ENCODE measurements around the gene E2F2.

Gene E2F2

DNA sequence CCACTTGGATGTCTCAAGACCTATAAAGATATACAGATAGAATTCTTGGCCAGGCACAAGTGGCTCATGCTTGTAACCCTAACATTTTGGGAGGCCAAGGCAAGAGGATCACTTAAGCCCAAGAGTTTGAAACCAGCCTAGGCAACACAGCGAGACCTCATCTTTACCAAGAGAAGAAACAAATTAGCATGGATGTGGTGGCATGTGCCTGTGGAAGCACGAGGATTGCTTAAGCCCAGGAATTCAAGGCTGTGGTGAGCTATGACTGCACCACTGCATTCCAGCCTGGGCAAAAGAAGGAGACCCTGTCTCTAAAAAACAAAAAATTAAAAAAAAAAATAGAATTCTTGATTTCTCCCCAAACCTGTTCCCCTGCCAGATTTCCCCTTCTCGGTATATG lies 55.4 kb downstream of the E2F2 start:
- peak overlapping the region; percentile 65 for H3K27ac ChIP-seq
- TF ChIP-seq ZFX (IDR thresholded peaks at IDR 0.05): no peak
- TF ChIP-seq, protein P1, sequence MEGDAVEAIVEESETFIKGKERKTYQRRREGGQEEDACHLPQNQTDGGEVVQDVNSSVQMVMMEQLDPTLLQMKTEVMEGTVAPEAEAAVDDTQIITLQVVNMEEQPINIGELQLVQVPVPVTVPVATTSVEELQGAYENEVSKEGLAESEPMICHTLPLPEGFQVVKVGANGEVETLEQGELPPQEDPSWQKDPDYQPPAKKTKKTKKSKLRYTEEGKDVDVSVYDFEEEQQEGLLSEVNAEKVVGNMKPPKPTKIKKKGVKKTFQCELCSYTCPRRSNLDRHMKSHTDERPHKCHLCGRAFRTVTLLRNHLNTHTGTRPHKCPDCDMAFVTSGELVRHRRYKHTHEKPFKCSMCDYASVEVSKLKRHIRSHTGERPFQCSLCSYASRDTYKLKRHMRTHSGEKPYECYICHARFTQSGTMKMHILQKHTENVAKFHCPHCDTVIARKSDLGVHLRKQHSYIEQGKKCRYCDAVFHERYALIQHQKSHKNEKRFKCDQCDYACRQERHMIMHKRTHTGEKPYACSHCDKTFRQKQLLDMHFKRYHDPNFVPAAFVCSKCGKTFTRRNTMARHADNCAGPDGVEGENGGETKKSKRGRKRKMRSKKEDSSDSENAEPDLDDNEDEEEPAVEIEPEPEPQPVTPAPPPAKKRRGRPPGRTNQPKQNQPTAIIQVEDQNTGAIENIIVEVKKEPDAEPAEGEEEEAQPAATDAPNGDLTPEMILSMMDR (conservative IDR thresholded peaks at IDR 0.05): no peak

DNA sequence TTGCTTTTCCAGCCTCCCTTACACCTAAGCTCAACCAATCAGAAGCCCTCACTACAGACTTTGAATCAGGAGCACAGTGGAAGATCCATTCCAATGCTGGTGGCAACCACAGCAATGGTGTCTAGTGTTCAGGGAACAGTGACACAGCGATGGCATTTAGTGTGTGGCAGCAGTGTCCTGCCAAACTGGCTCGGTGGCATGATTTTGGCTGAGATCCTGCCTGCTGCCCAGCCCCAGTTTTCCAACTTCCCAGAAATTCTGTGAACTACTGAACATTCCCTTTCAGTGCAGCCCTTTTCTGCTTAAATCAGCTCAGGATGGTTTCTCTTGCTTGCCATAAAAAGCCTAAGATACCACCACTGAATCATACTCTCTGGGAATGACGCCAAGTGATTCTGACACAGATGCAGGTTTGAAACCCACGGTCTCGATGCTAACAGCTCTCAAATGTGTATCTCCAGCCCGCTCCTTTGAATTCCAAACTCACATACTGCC lies 55.9 kb downstream of the E2F2 start:
- H3K27ac ChIP-seq: peak overlapping the region; percentile 65
- TF ChIP-seq, protein P1 (conservative IDR thresholded peaks at IDR 0.05): no peak
- no peak for TF ChIP-seq ZFX (IDR thresholded peaks at IDR 0.05)

DNA sequence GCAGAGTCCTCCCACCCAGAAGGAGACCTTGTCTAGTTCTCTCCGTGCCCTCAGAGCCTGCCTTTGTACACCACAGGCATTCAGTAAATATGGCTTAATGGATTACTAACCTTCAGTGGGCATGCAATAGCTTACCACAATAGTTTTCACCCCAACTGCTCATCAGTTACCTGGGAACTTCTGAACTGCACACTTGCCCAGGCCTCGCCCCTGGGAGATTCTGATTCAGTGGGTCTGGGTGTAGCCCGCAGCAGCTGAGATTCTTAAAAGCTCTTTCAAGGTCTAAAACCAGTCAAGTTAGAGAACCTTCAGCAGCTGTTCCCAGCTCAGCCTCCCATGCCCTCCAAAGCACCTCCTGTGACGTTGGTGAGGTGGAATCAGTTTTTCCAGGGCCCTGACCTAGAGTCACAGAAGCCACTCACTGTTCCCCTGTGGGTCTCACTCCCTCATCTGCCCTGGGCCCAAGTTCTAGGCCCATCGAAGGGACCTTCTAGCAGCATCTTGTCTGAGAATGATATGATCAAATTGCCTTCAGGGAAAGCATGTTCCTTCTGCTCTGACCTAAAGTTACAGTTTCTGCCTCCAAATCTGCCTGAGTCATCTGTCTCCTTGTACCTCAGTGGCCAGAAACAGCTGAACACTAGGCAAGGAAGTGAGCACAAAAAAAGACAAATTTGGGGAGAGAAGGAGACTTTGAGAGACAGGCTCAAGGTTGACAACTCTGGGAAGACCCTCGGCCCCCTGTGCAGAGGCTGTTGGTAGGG lies 57.8 kb downstream of the E2F2 start:
- TF ChIP-seq, protein P1 (conservative IDR thresholded peaks at IDR 0.05): no peak
- TF ChIP-seq ZFX (IDR thresholded peaks at IDR 0.05): no peak
- no peak overlapping the region for H3K27ac ChIP-seq

DNA sequence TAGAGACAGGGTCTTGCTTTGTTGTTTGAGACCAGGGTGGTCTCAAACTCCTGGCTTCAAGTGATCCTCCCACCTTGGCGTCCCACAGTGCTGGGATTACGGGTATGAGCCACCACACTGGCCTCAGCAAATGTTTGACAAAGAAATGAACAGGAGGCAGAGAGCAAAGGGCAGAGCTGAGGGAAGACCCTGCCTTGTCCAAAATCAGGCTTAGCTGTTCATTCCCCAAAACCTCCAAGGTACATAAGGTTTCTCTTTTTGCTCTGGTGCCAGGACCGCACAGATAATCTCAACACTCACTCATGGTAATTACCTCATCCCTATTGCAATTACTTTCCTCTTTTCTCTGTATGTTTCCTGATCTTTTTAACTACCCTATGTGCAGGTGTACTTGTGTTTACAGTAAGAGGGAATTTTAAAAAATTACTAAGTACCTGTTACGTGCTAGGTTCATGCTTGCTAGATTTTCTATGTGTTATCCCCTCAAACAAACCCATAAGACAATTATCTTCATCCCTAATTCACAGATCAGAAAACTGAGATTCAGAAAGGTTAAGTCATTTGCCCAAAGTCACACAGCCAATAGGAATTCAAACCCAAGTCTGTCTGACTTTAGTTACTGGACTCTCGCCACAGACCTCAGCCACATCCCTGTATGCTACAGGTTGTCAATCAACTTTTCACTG lies 58.5 kb downstream of the E2F2 start:
- H3K27ac ChIP-seq: no peak overlapping the region
- TF ChIP-seq, protein P1 (conservative IDR thresholded peaks at IDR 0.05): no peak
- no peak for TF ChIP-seq ZFX (IDR thresholded peaks at IDR 0.05)

DNA sequence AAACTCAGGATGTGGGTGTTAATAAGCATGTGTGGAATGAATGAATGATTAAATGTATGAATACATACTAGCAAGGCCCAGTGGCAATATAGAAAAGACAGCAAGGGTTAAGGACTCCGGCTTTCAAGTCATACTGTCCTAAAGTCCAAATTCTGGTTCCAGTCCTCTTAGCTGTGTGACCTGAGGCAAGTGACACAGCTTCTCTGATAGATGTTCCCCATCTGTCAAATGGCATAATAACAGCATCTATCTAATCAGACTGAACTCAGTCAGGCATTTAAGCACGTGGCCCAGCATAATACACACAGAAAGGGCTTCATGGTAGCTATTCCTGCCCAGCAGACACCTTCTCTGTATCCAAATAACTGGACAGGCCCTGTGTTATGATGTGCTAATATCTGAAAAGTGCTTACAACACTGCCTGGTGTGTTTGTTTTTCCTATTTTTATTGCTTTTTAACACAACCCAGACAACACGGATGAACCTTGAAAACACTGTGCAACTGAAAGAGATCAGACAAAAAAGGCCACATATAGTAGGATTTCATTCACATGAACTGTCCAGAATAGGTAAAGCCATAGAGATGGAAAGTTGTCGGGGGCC lies 59.5 kb downstream of the E2F2 start:
- no peak overlapping the region for H3K27ac ChIP-seq
- TF ChIP-seq, protein P1 (conservative IDR thresholded peaks at IDR 0.05): no peak
- no peak for TF ChIP-seq ZFX (IDR thresholded peaks at IDR 0.05)

DNA sequence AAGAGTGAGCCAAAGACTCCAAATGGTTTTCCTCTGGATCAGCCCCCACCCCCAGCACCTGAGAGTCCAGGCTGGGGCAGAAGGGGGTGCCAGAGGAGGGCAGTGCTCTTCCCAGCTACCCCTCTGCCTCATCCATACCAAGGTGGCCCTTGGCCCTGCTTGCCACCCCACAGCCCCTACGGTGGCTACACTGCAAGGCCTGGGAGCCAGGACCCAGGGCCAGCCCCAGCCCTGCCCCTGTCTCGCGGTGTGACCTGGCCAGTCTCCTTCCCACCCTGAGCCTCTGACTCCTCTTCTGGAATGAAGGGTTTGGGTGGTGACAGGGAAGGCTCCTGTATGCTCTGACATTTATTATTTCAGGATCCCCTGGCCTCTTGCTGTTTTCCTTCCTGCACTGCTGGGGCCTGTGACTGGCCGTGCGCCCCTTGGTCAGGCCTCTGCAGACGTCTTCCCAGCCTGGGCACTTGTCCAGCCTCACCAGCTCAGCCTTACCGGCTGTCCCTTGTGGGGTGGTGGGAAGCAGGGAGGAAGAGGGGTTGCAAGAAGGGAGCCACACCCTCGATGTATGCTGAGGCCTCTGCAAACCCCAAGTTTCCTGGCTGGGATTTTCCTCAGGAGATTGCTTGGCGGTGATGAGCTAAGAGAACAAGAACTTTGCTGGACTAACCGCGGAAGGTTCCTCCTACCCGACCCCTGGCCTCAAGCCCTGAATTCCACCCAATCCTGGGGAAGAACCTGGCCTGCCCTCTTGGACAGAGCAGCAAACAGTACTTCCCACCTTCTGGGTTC lies 60.6 kb downstream of the E2F2 start:
- TF ChIP-seq ZFX (IDR thresholded peaks at IDR 0.05): no peak
- TF ChIP-seq, protein P1 (conservative IDR thresholded peaks at IDR 0.05): no peak
- H3K27ac ChIP-seq: no peak overlapping the region
